NCI-H2196 (cell line): ENCODE data around the gene RETSAT.
"Not testable (repeated sequence)": the region's sequence is repeated elsewhere in the genome, so short reads cannot be mapped to it uniquely, and the experiment has no call there.

ENCODE experiments used
- DNase-seq: peaks from one replicate; lab custom pipeline; 2025; ENCODE audit not compliant: unreplicated experiment; lab: John Stamatoyannopoulos, UW

Gene RETSAT

DNA sequence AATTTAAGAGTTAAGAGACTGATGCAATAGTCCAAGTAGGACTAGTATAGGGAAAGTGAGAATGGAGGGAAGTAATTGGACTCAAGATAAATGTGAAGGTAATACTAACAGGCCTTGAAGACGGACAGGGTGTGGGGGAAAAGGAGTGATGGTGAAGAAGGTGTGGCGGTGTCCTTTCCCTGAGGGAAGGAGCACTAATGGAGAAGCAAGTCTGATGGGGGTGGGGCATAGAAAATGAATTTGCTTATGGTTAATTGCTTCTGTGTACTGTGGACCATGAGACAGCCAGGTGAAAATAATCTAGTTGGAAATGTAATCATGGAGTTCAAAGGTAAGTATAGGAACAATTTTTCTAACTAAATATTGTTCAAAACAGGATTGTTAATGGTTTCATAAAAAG is 19.4 kb downstream of the RETSAT start:
- no peak for DNase-seq

DNA sequence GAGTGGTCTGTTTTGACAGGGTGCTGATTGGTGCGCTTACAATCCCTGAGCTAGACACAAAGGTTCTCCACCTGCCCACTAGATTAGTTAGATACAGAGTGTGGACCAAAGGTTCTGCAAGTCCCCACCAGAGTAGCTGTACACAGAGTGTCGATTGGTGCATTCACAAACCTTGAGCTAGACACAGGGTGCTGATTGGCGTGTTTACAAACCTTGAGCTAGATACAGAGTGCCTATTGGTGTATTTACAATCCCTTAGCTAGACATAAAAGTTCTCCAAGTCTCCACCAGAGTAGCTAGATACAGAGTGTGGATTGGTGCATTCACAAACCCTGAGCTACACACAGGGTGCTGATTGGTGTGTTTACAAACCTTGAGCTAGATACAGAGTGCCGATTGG is 20.5 kb downstream of the RETSAT start:
- not testable (repeated sequence) for DNase-seq

DNA sequence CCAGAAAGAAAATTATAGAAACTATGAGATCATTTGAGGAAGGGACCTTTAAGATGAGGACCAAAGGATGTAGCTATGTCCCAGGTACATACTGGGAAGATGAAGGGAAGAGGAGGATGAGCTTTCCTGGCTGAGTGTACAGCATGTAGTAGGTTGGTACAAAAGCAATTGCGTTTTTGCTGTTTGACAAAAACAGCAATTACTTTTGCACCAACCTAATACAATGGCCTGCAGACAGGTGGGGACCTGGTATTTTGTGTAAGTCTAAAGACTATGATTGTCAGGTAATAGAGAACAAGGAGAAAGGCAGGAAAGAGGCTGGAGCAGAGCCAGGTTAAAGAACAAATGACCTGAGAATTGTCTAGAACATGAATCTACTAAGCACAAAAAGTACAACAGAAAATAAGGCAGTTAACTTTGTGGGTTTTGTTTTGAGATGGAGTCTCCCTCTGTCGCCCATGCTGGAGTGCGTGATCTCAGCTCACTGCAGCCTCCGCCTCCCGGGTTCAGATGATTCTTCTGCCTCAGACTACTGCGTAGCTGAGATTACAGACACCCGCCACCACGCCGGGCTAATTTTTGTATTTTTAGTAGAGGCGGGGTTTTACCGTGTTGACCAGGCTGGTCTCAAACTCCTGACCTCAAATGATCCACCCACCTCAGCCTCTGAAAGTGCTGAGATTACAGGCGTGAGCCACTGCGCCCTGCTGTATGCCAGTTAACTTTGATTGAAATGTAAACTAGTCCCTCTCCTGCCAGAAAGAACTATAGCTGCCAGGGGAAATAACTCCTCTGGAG is 23.3 kb downstream of the RETSAT start:
- no peak for DNase-seq

DNA sequence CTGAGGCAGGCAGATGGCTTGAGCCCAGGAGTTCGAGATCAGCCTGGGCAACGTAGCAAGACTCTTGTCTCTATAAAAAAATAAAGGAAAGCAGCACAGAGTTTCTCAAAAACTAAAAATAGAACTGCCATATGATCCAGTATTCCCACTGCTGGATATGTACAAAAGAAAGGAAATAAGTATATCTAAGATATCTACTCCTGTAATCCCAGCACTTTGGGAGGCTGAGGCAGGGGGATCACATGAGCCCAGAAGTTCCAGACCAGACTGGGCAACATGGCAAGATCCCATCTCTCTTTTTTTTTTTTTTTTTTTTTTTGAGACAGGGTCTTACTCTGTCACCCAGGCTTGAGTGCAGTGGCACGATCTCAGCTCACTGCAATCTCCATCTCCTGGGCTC is 24.6 kb downstream of the RETSAT start:
- not testable (repeated sequence) for DNase-seq

DNA sequence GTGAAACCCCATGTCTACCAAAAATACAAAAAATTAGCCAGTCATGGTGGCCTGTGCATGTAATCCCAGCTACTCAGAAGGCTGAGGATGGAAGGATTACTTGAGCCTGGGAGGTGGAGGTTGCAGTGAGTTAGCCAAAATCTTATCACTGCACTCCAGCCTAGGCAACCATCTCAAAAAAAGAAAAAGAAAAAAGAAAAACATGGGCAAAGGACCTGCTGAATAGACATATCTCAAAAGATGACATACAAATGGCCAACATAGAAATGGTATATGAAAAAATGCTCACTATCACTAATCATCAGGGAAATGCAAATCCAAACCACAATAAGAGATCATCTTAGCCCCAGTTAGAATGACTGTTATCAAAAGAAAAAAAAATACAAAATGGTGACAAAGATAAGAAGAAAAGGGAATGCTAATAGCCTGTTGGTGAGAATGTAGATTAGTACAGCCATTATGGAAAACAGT is 25.1 kb downstream of the RETSAT start:
- DNase-seq: no peak

DNA sequence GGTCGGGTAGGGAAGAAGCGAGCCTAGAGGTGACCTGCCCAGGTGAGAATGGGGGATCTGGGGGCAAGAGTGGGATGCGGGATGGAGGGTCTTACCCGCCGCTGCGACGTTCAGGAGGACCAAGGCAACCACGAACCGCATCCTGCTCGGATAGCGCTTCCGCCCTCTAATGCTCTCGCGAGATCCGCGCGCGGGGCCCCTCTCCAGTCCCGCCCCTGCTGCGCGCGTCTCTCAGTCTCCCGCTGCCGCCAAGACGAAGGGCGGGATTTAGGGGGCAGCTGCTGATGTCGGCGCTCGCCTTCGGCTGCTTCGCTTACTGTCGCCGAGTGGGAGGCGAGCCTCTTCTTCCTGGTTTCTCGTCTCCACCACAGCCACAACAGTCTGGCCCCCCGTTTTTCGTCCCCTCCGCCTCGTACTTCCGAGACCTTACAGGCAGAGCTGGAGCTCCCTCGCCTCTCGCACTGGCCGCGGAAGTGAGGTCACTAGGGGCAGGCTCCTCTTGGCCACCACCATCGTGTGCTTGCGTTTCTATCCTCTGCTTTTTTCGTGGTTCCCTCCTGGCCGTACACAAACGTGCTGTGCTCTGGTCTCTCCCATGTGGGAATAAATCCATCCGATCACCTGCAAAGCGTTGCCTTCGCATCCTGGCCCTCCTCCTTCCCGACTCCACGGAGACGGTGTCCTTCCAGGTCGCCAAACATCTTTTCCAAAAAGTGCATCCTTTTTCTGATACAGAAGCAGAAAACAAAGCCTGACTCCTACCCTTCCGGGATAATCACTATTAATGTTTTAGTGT is 26.3 kb downstream of the RETSAT start, which contains the start of gene TGOLN2:
Gene TGOLN2 (minus strand): TSS at position 168 of the 796 bp plus-strand sequence. CDS start 27 bp downstream, at position 141.
- DNase-seq: peak; percentile 80

DNA sequence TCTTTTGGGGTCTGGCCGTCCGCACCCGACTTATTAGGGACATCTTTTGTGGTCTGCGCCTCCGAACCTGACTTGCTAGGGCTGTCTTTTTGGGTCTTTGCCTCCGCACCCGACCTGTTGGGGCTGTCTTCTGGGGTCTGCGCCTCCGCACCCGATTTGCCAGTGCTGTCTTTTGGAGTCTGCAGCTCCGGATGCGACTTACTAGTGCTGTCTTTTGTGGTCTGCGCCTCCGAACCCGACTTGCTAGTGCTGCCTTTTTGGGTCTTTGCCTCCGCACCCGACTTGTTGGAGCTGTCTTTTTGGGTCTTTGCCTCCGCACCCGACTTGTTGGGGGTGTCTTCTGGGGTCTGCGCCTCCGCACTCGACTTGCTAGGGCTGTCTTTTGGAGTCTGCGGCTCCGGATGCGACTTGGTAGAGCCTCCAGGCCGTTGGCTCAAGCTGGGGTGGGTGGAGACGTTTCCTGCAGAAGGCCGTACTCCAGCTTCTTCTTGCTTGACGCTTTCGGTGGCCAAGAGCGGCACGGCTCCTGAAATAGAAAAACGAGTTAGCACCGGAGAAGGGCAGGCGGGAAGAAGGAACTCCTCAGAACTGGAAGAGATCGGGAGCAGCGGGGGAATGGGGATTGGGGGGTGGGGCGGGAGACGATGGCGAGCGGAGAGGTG is 27.0 kb downstream of the RETSAT start:
- no peak for DNase-seq

DNA sequence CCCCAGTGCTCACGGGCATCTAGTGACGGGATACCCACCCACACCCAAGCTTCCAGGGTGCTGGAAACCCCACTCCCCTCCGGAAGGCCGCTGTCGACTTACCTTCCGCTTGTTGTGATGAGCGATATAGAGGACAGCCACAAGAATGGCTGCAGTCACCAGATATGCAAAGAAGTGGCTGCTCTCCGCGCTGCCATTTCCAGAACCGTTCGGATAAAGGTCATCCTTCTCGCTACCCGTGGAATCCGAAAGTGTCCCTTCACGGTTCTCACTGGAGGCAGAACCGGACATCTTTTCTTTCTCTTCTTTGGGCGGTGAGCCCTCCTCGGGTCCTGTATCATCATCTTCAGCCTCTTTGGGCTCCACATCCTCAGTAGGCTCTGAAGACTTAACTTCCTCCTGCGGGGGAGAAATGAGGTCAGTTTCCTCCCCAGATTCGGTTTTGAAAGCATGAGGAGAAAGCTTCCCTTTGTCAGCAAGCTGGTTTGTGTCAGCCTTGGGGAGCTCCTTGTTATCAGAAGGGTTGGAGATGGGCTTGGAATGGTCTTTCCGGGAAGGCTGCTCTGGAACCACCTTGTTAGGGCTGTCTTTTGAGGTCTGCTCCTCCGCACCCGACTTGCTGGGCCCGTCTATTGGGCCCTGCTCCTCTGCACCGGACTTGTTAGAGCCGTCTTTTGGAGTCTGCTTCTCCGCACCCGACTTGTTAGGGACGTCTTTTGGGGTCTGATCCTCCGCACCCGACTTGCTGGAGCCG is 27.7 kb downstream of the RETSAT start:
- DNase-seq: no peak

DNA sequence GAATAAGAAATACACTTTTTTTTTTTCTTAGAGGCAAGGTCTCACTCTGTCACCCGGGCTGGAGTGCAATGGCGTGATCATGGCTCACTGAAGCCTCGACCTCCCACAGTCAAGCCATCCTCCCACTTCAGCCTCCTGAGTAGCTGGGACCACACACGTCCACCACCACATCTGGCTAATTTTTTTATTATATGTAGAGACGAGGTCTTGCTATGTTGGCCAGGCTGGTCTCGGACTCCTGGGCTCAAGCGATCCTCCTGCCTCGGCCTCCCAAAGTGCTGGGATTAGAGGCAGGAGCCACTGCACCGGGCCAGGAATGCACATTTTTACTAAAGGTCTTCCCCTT is 28.9 kb downstream of the RETSAT start:
- DNase-seq: no peak

DNA sequence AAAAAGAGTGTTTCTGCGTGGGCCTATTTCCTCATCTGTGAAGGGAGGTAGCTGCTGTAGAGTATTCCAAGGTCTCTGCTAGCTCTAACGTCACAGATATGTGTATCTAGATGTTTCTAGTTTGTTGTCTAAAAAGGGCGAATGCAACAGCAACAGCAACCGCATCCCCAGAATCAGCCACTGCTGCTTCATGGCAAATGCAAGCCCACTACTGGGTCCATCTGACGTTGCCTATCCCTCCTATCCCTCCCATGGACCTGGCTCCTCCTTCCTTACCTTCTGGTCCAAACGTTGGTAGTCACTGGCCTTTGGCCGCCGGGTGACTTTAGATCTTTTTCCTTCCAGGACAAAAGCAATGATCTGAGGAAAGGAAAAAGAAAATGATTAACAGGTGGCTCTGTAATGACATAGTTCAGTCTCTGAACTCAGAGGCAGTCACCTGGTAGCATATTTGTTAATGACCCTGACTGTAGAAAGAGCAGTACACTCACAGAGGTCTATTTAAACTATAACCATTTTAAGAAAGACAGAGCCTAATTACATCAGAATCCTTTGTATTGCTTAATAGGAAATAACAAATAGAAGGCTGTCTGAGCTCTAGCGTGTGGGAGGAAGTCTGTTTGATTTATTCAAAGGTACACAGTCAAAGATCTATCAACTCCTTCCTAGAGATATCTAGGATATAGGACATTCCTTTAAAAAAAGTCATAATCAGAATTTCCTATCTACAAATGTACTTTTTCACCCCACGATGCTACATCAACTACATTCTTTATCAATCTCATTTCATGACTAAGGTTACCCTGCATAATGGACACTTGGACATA is 29.5 kb downstream of the RETSAT start:
- DNase-seq: no peak

DNA sequence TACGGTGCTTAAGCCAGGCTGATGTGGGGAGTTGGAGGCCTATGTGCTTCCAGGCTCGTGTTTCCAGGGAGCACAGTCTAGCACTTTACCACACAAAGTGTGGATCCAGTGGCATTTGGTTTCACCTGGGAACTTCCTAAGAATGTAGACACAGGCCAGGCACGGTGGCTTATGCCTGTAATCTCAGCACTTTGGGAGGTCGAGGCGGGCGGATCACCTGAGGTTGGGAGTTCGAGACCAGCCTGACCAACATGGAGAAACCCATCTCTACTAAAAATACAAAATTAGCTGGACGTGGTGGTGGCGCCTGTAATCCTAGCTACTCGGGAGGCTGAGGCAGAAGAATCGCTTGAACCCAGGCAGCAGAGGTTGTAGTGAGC is 30.4 kb downstream of the RETSAT start:
- not testable (repeated sequence) for DNase-seq

DNA sequence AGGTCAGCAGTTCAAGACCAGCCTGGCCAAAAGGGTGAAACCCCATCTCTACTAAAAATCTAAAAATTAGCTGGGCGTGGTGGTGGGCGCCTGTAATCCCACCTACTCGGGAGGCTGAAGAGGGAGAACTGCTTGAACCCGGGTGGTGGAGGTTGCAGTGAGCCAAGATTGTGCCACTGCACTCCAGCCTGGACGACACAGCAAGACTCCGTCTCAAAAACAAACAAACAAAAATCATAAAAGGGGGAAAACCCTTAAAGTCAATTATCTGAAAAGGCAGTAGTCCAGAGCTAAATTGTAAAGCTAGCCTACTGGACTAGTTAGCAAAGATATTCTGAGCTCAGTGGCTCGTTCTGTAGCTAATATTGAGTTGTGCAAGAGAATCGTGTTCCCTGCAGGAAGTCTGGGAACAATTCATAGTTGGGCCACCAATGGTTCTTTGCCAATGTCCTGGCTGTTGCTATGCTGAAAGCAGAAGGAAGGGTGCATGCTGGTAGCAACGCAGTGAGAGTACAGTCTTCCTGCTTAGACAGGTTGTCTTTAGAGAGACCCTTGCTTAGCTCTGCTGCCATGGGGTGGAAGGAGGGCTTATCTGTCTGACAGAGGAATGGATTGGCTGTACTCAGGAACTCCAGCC is 30.9 kb downstream of the RETSAT start:
- no peak for DNase-seq

DNA sequence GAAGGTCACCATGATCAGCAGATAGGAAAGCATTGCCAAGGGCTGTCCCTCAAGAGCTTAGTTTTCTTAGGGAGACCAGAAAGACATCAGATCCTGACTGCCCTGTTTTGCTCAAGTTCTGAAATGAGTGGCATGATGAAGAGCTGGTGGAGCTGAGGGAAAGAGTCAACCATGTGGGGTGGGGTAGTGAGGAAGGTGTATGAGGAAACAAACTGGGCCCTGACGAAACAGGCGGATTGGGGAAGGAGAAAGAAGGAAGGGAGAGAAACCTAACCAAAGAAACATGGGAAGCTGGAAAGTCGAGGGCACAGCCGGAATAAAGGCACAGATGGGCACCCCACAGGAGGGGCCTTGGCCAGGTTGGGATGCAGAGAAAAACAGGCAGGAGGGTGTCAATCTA is 34.5 kb downstream of the RETSAT start:
- DNase-seq: no peak

DNA sequence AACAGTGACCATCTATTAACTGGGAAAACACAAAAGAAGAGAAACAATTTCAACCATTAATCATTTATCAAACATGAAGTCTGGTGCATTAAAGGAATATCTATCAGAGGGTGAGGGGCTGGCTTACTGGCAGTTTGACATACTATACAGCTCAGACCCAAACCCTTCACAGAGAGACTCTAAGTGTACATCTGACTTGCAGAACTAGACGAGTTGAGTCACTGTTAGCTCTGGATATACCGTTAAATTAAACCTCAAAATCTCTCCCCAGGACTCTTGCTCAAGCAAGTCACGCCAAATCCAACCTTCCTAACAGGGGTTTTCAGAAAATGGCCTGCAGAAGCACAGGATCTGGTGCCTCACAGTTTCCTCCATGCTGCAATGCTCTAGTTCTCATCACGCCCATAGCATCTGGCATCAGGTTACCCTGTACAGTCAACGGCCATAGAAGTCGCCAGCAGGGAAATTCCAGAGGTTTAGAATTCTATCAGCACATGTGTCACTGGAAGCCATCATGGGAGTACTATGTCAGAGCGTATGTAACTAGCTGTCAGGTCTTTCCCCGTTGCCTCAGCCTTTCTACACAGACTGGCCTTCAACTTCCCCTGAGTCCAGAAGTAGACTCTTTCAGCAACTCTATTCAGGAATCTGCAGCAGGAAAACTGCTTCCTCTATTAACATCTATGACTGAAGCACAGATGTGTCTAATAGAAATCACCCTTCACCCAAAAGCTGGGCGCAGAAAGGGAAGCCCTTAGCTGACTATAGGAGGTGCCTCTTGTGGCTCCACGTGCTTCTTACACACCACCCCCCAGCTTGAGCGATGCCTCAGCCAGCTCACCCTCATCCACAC is 35.9 kb downstream of the RETSAT start:
- DNase-seq: no peak

DNA sequence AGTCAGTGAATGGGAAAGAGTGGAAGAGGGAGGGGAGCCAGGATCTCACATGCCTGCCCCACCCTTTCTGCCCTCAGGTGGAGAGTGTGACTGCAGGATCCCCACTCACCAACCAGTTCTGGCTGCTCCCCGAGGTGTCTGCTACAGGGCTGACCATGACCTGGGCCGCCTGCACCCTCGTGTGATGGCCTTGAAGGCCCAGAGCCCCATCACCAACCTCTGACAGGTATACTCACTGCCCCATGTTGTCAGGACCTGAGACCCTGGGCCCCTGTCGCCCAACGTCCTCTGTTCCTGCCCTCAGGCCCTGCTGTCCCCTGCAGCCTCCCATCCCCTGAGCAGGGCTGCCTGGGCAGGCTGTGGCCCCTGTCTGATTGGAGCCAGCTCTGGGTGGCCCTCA is 38.4 kb downstream of the RETSAT start:
- not testable (repeated sequence) for DNase-seq

DNA sequence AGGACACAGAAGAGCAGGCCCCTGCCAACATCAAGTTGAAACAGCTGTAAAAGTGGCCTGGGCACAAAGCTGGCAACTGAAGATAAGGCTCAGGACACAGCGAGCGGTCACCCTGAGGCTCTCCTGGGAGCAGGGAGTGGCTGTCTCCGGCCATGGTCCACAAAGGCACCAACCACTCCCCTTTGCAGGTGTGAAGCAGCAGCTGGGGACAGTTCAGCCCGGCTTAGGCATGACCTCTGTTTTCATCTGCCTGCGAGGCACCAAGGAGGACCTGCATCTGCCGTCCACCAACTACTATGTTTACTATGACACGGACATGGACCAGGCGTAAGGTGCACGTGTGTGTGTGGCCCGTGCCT is 39.5 kb downstream of the RETSAT start:
- no peak for DNase-seq

DNA sequence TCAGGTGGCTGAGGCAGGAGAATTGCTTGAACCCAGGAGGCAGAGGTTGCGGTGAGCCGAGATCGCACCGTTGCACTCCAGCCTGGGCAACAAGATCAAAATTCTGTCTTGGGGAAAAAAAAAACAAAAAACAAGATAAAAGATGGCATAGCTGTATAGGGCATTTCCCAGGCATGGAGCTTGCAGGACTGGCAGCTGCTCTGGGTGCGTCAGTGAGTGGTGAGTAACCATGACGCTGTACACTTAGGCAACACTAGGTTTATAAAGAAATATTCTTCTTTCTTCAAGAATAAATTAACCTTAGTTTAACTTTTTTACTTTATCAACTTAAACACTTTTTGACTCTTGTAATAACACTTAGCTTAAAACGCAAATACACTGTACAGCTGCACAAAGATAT is 41.9 kb downstream of the RETSAT start:
- no peak for DNase-seq

DNA sequence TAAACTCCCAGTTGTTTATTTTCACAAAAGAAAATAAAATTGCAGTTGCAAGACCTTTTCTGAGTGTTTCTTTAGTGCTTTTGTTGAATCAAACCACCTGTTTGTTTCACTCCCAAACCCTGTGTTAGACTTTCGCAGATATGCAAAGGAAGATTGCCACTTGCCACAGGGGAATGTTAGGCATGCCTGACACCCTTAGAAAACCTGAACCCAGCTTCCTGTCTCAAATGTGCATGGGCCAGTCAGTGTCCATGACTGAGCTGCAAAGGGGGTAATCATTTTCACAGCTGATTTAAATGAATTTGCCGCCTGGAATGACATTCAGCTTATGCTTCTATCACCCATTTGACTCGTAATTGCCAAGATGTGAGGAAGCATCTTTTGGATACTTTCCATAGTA is 44.0 kb downstream of the RETSAT start:
- no peak for DNase-seq
